Cardiac fibroblast (primary cell): ENCODE data around the gene PYGM.

Experiments
- DNase-seq, 2 donors: peaks; one replicate each; pipeline versions ENCODE4 v3.0.0 to v3.0.0-alpha.2; 2010; ENCODE audit warnings: low read depth in 2 of 2
- H3K4me3 ChIP-seq, 2 donors: replicated peaks in 1 of 2; 1 replicate in 1 of 2; 2 replicates in 1 of 2; pipeline ENCODE4 v1.5.1; 2011; ENCODE audit warnings: low read depth in 2 of 2, low read length in 2 of 2, mild to moderate bottlenecking in 2 of 2, moderate library complexity in 1 of 2
- CTCF ChIP-seq: IDR thresholded peaks from one replicate; pipeline ENCODE4 v1.5.1; 2011; ENCODE audit warnings: low read depth, mild to moderate bottlenecking, low read length, inconsistent platforms

PYGM gene

DNA sequence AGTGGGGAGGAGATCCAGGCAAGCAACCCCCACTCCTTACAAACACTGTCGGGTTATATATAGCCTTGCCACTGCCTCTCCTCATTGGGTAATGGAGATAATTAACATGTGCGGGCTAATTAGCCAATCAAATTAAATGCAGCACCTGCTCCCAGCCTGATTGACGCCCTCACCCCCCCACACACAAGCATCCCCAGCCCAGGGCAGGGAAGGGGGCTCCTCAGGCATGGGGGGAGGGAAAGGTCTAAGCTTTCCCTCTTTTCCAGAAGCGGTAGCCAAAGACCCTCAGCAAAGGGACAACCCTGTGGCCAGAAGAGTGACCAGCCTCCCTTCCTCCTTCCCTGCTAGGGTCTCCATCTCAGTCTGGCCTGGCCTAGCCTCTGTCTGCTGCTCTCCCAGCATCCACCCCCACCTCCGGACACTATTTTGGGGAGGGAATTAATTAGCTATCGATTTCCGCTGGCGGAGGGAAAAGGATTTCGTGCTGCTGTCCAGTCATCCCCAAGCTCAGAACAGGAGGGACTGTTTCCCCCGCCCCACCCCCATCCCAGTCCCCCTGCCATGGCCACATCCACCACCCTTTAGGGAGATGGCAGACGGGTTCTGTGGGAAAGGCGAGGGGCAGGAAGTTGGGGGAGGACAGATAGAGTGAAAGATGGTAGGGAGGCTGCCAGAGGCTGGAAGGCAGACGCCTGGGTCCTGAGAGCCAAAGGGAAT is 43.9 kb downstream of the PYGM start:
- no peak overlapping the region for H3K4me3 ChIP-seq
- no peak for TF ChIP-seq CTCF
- no peak for DNase-seq

- no peak for DNase-seq
- TF ChIP-seq CTCF: no peak
- no peak overlapping the region for H3K4me3 ChIP-seq
Measured at GRCh38 chr11:64715110-64715509, 44.7 kb downstream of the PYGM start.

DNA sequence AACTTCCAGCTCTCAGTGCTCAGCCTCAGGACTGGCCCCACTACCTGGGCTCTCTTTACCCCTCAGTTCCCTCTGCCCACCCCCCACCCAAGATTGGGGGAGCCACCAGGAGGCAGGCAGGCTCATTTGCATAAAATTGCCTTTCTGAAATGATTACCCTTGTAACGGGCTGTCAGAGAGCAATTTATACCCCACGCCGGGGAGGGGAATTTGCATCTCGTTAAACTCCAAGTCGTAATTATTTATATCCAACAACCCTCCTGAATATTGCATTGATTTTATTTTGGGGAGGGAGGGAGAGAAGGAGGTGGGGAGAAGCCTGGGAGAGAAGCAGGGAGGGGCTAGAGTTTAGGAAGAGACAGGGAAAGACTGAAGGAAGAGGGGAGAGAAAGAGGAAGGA is 45.1 kb downstream of the PYGM start:
- DNase-seq: no peak
- TF ChIP-seq CTCF: no peak
- H3K4me3 ChIP-seq: no peak overlapping the region

DNA sequence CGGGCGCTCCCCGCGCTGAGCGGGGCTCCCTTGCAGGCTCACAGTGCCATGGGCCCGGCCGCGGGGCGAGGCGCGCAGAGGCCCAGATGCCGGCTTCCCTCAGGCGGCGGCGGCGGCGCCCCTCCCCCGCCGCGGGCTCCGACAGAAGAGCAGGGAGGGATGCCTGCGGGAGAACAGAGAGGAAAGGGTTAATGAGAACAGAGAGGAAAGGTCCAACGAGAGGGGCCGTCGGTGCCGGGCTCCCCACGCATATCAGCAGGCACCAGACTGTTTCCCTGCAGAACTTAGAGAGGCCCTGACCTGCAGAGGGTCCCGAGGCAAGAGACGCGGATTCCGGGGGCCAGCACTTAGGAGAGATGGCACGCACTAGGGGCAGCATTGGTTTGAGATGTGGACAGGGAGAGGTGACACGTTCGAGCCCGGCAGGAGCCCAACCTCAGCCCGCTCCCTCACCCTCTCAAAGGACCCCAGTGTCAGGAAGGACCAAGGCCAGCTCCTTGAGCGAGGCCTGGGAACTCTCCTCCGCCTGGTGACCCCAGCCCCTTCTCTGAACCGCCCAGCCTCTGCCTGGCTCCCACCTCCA is 45.9 kb downstream of the PYGM start:
- no peak for TF ChIP-seq CTCF
- no peak for DNase-seq
- no peak overlapping the region for H3K4me3 ChIP-seq

DNA sequence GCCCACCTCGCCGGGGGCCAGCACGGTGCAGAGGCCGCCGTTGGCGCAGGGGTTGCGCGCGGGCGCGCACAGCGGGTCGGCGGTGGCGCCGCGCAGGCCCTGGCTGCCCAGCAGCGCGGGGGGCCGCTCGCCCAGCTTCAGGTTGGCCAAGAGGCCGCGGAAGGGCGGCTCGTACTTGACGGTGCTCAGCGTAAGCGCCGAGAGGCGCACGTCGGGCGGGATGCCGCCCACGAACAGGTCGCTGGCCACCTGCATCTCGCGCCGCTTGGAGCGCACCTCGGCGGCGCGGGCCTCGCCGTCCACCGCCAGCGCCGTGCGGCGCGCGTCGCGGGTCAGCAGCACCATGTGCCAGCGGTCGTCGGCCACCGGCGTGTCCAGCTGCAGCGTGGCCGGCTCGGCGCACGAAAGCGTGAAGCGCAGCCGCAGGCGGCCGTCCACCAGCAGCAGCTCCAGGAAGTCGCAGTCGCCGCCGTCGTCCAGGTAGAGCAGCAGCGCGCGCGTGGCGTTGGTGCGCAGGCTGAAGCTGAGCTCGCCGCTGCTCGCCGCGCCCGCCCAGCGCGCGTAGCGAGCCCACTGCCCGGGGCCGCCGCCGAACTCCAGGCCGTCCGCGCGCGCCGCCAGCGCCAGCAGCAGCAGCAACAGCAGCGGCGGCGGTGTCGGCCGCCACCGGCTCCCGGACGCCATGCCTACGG is 46.6 kb downstream of the PYGM start:
- H3K4me3 ChIP-seq: no peak overlapping the region
- no peak for TF ChIP-seq CTCF
- peak; percentile 13 to 54 for DNase-seq

GRCh38 chr11:64712430-64713015 is 47.3 kb downstream of the PYGM start:
- TF ChIP-seq CTCF: no peak
- no peak for DNase-seq
- no peak overlapping the region for H3K4me3 ChIP-seq
